Glomerular visceral epithelial cell (primary cell): ENCODE data around the gene KRTAP10-3.
"Not testable (repeated sequence)": the region's sequence is repeated elsewhere in the genome, so short reads cannot be mapped to it uniquely, and the experiment has no call there.

Experiments used
- DNase-seq: peaks from one replicate; pipeline ENCODE4 v3.0.0-alpha.2; 2016; ENCODE audit errors: extremely low spot score

The KRTAP10-3 gene

GRCh38 chr21:44571844-44572782, 13.5 kb upstream of the KRTAP10-3 start:
- no peak for DNase-seq

GRCh38 chr21:44571296-44571695, 12.7 kb upstream of the KRTAP10-3 start:
- no peak for DNase-seq

- DNase-seq: no peak
Measured at GRCh38 chr21:44569861-44570517, 11.4 kb upstream of the KRTAP10-3 start.

GRCh38 chr21:44568667-44569556, 10.3 kb upstream of the KRTAP10-3 start:
- DNase-seq: no peak

GRCh38 chr21:44568261-44568660, 9.7 kb upstream of the KRTAP10-3 start:
- no peak for DNase-seq

- no peak for DNase-seq
Measured at GRCh38 chr21:44567481-44568171, 9.0 kb upstream of the KRTAP10-3 start.

- no peak for DNase-seq
Measured at GRCh38 chr21:44566403-44566802, 7.8 kb upstream of the KRTAP10-3 start.

GRCh38 chr21:44564886-44565598, 6.4 kb upstream of the KRTAP10-3 start:
- no peak for DNase-seq

GRCh38 chr21:44564099-44564498, 5.5 kb upstream of the KRTAP10-3 start:
- no peak for DNase-seq

GRCh38 chr21:44558329-44558675, 293 bp downstream of the KRTAP10-3 start:
- DNase-seq: not testable (repeated sequence)

- DNase-seq: no peak
Measured at GRCh38 chr21:44557491-44558328, 885 bp downstream of the KRTAP10-3 start.

GRCh38 chr21:44556879-44557278, 1.7 kb downstream of the KRTAP10-3 start:
- no peak for DNase-seq

GRCh38 chr21:44555200-44555875, 3.3 kb downstream of the KRTAP10-3 start:
- DNase-seq: no peak

GRCh38 chr21:44552681-44553080, 5.9 kb downstream of the KRTAP10-3 start:
- DNase-seq: no peak

GRCh38 chr21:44552136-44552535, 6.5 kb downstream of the KRTAP10-3 start:
- DNase-seq: no peak

- DNase-seq: no peak
Measured at GRCh38 chr21:44551340-44551961, 7.1 kb downstream of the KRTAP10-3 start, which contains the start of gene KRTAP10-2. TSS of gene KRTAP10-2 (minus strand) at chr21:44551505. CDS start at chr21:44551458, 47 bp downstream.

- no peak for DNase-seq
Measured at GRCh38 chr21:44550807-44551206, 7.8 kb downstream of the KRTAP10-3 start.

GRCh38 chr21:44550285-44550684, 8.3 kb downstream of the KRTAP10-3 start:
- DNase-seq: not testable (repeated sequence)
